Muscle layer of colon (tissue), 2 donors: Measurements from ENCODE around the gene CYBB.

Source experiments
- H3K27ac ChIP-seq: one replicate; pipeline ENCODE4 v1.7.0; 2013; ENCODE audit warnings: low read depth, mild to moderate bottlenecking, low read length, moderate library complexity
- H3K27me3 ChIP-seq, 2 donors: one replicate each; pipeline ENCODE4 v1.7.0; 2013; ENCODE audit warnings: low read length in 2 of 2, mild to moderate bottlenecking in 2 of 2; ENCODE audit not compliant: insufficient read depth in 2 of 2, control insufficient read depth in 1 of 2
- H3K36me3 ChIP-seq: one replicate; pipeline ENCODE4 v1.7.0; 2013; ENCODE audit warnings: mild to moderate bottlenecking, low read length; ENCODE audit not compliant: insufficient read depth
- H3K4me1 ChIP-seq: one replicate; pipeline ENCODE4 v1.7.0; 2013; ENCODE audit warnings: mild to moderate bottlenecking, low read length; ENCODE audit not compliant: insufficient read depth
- H3K4me3 ChIP-seq, 2 donors: one replicate each; pipeline ENCODE4 v1.7.0; 2013; ENCODE audit warnings: low read length in 2 of 2, low read depth in 1 of 2, mild to moderate bottlenecking in 1 of 2, moderate library complexity in 1 of 2
- H3K9ac ChIP-seq: one replicate; pipeline ENCODE4 v1.7.0; 2013; ENCODE audit warnings: low read length
- H3K9me3 ChIP-seq: one replicate; pipeline ENCODE4 v1.7.0; 2013; ENCODE audit warnings: mild to moderate bottlenecking, low read length
- donor health status: abdominal sarcoma.
- donor health status: Adenocarcinoma of cecum.

The CYBB gene

DNA sequence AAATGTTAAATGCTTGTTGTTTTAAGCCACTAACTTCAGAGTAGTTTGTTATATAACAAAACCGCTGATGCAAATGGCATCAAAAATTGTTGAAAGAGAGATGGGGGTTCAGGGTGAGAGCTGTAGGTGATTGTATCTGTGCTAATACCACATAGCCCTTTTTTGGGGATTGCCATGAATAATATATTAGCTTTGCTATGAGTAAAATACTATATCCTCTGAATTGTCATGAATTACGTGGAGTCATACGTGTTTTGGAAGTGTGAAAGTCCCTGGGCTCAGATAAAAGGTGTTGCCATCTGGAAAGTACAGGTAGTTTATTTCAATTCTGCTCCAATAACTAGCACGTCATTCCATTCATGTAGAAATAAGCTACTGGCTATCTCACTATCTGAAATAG, 36.9 kb downstream of the CYBB start:
- Histone ChIP-seq H3K9ac (no peak overlapping the region), H3K27ac (no peak overlapping the region), H3K27me3 (peaks cover 0 to 14% of the 10 kb centered on the region in 2 donors), H3K36me3 (no peaks in the 10 kb centered on the region), H3K4me3 (no peak overlapping the region), H3K9me3 (no peaks in the 10 kb centered on the region), H3K4me1 (no peaks in the 10 kb centered on the region)

GRCh38 chrX:37817176-37817575, 37.3 kb downstream of the CYBB start:
- H3K4me1 ChIP-seq = no peaks in the 10 kb centered on the region
- no peaks in the 10 kb centered on the region for H3K36me3 ChIP-seq
- H3K27me3 ChIP-seq = peaks cover 0 to 14% of the 10 kb centered on the region in 2 donors
- no peak overlapping the region for H3K4me3 ChIP-seq
- H3K9ac ChIP-seq = no peak overlapping the region
- H3K27ac ChIP-seq = no peak overlapping the region
- H3K9me3 ChIP-seq = no peaks in the 10 kb centered on the region

DNA sequence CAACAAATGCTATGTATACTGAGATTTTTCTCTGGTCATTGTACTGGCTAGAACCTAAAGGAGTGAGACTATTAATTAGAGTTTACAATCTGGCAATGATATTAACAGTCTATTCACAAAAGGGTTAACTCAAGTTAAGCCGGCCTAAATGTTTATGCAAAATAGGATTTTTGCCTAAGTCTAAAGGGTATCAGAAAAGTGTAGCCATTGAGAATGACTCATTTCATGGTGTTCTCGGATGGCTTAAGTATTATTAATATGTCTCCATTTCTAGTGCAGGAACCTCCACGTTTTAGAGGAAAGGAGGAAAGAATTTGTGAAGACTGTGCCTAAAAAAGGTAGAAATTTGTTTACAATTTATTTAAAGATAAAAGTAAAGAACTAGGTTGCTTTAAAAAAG, 37.7 kb downstream of the CYBB start:
- Histone ChIP-seq H3K9ac (no peak overlapping the region), H3K27me3 (peaks cover 0 to 14% of the 10 kb centered on the region in 2 donors)

DNA sequence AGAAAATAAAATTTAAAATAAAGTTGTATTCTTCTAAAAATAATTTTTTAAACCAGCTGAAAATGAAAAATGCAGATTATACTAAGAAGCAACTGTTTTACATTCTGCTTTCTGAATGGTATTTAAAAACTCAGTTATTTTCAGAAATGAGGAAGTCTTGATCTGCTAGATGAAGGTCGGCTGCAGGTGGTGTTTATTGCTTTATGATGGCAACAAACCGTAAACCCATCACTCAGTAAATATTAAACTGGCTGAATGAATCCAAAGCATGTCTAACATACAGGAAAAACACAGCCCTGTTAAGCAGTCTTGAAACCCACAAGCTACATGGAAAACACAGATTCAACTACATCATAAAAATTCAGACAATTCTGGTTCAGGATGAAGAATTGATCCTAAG, 38.2 kb downstream of the CYBB start:
- H3K4me3 ChIP-seq = no peak overlapping the region
- no peak overlapping the region for H3K27ac ChIP-seq
- no peaks in the 10 kb centered on the region for H3K9me3 ChIP-seq
- H3K27me3 ChIP-seq = peaks cover 0 to 14% of the 10 kb centered on the region in 2 donors
- H3K4me1 ChIP-seq = no peaks in the 10 kb centered on the region
- no peaks in the 10 kb centered on the region for H3K36me3 ChIP-seq
- no peak overlapping the region for H3K9ac ChIP-seq

More for the DNA sequence above, 37.7 kb downstream of the CYBB start:
- Histone ChIP-seq H3K27ac (no peak overlapping the region), H3K4me1 (no peaks in the 10 kb centered on the region), H3K36me3 (no peaks in the 10 kb centered on the region), H3K4me3 (no peak overlapping the region), H3K9me3 (no peaks in the 10 kb centered on the region)

GRCh38 chrX:37820646-37821045, 40.8 kb downstream of the CYBB start:
- H3K4me1 ChIP-seq = peaks cover 9% of the 10 kb centered on the region
- H3K9ac ChIP-seq = no peak overlapping the region
- H3K4me3 ChIP-seq = no peak overlapping the region
- H3K9me3 ChIP-seq = no peaks in the 10 kb centered on the region
- no peak overlapping the region for H3K27ac ChIP-seq
- peaks cover 0 to 14% of the 10 kb centered on the region in 2 donors for H3K27me3 ChIP-seq
- no peaks in the 10 kb centered on the region for H3K36me3 ChIP-seq

- peaks cover 9% of the 10 kb centered on the region for H3K4me1 ChIP-seq
- H3K4me3 ChIP-seq = no peak overlapping the region
- no peak overlapping the region for H3K9ac ChIP-seq
- no peak overlapping the region for H3K27ac ChIP-seq
- H3K27me3 ChIP-seq = peaks cover 0 to 11% of the 10 kb centered on the region in 2 donors
- H3K9me3 ChIP-seq = no peaks in the 10 kb centered on the region
- H3K36me3 ChIP-seq = no peaks in the 10 kb centered on the region
Observed at GRCh38 chrX:37824491-37825214, 44.8 kb downstream of the CYBB start.

GRCh38 chrX:37825215-37825842, 45.5 kb downstream of the CYBB start:
- no peak overlapping the region for H3K9ac ChIP-seq
- H3K27me3 ChIP-seq = peaks cover 0 to 5% of the 10 kb centered on the region in 2 donors
- H3K4me3 ChIP-seq = no peak overlapping the region
- H3K36me3 ChIP-seq = no peaks in the 10 kb centered on the region
- no peaks in the 10 kb centered on the region for H3K9me3 ChIP-seq
- H3K27ac ChIP-seq = no peak overlapping the region
- H3K4me1 ChIP-seq = peaks cover 9% of the 10 kb centered on the region

DNA sequence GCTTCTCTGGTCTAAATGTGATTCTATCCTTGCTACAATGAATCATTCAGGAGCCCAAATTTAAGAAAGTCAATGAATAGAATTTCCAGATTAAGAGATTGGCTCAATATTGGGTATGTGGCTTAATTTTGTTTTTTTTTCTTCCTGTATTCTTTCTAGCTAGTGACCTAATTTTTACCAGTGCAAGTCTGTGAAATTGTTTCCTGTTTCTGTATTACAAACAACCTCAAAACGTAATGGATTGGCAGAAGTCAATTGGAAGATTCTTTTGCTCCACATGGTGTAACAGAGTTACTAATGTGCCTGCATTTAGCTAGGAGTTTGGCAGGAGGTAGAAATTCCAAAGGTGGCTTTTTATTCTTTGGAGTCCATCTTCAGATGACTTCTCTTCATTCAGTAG, 49.9 kb downstream of the CYBB start:
- Histone ChIP-seq H3K4me3 (no peak overlapping the region), H3K27me3 (peaks cover 0 to 5% of the 10 kb centered on the region in 2 donors), H3K36me3 (no peaks in the 10 kb centered on the region)

GRCh38 chrX:37830371-37830770, 50.5 kb downstream of the CYBB start:
- Histone ChIP-seq H3K9ac (no peak overlapping the region), H3K4me3 (no peak overlapping the region), H3K36me3 (no peaks in the 10 kb centered on the region), H3K9me3 (no peaks in the 10 kb centered on the region), H3K4me1 (peaks cover 2% of the 10 kb centered on the region), H3K27me3 (peaks cover 0 to 5% of the 10 kb centered on the region in 2 donors), H3K27ac (no peak overlapping the region)

More for the DNA sequence above, 49.9 kb downstream of the CYBB start:
- Histone ChIP-seq H3K9ac (no peak overlapping the region), H3K27ac (no peak overlapping the region), H3K9me3 (no peaks in the 10 kb centered on the region), H3K4me1 (peaks cover 9% of the 10 kb centered on the region)

- no peak overlapping the region for H3K27ac ChIP-seq
Observed at GRCh38 chrX:37834937-37835336, 55.1 kb downstream of the CYBB start.

DNA sequence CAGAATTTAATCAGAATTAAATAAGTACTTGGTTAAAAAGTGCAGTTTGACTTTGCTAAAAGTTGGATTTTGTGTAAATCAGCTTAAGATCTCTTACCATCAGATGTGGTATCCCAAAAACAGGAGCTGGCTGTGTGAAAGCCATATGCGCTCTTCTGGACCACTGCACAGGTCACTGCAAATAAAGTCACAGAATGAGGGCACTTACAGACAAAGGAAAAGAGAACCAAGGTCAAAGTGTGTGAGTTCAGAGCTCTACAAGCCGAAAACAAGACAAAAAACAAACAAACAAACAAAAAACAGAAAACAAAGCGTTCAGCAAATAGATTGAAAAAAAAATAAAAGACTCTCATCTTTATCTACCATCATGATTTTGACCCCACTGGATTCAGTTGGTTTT, 61.1 kb downstream of the CYBB start:
- no peaks in the 10 kb centered on the region for H3K27me3 ChIP-seq
- H3K4me3 ChIP-seq = no peak overlapping the region
- H3K4me1 ChIP-seq = no peaks in the 10 kb centered on the region
- H3K27ac ChIP-seq = no peak overlapping the region
- no peak overlapping the region for H3K9ac ChIP-seq
- H3K9me3 ChIP-seq = no peaks in the 10 kb centered on the region
- no peaks in the 10 kb centered on the region for H3K36me3 ChIP-seq

More at GRCh38 chrX:37834937-37835336, 55.1 kb downstream of the CYBB start:
- H3K9me3 ChIP-seq = no peaks in the 10 kb centered on the region
- H3K9ac ChIP-seq = no peak overlapping the region
- H3K4me1 ChIP-seq = no peaks in the 10 kb centered on the region
- H3K4me3 ChIP-seq = no peak overlapping the region
- H3K27me3 ChIP-seq = no peaks in the 10 kb centered on the region
- H3K36me3 ChIP-seq = no peaks in the 10 kb centered on the region

- no peaks in the 10 kb centered on the region for H3K9me3 ChIP-seq
- no peaks in the 10 kb centered on the region for H3K36me3 ChIP-seq
- H3K9ac ChIP-seq = no peak overlapping the region
- H3K27ac ChIP-seq = no peak overlapping the region
- no peaks in the 10 kb centered on the region for H3K27me3 ChIP-seq
- peaks cover 3% of the 10 kb centered on the region for H3K4me1 ChIP-seq
- no peak overlapping the region for H3K4me3 ChIP-seq
Observed at GRCh38 chrX:37844622-37845021, 64.8 kb downstream of the CYBB start.
